Activated effector memory CD4-positive, alpha-beta T cell treated with Interleukin-2 at 50 U/mL for 16 hours (primary cell): ENCODE data around the gene SMAD4.
"Not testable (repeated sequence)": the region's sequence is repeated elsewhere in the genome, so short reads cannot be mapped to it uniquely, and the experiment has no call there.

Source experiments
- DNase-seq: peaks from one replicate; pipeline ENCODE4 v3.0.0-alpha.2; 2020

The SMAD4 gene

DNA sequence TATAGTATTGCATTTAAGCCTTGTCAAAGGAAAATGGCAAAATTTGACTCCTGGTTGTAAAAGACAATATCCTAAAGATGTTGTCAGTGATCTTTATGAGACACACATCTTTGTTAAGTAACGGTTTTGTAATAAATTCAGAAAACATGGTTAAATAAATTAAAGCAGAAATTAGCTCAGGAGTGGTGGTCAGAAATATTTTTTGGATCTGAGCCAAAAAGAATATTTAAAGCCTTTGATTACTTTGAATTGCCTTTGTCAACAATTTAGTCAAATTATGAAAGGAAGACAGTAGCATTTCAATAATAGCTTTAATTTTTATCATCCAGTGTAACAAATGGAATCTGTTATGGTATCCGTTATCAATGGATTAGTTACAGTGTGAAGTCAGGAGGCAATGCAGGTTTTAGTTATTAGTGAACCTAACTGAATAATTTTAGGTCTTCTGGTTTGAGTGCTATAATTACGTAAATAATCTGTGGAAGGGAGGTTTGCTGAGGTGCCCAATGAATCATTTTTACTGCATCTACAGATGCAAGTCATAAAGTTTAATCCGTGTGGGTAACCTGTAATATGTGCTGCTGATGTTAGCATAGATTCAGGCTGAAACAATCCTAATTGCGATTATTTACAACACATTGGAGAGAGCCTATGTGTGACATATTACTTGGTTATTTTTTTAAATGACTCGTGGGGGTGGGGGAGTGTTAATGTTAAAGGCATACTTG, 42.7 kb downstream of the SMAD4 start:
- DNase-seq = no peak

DNA sequence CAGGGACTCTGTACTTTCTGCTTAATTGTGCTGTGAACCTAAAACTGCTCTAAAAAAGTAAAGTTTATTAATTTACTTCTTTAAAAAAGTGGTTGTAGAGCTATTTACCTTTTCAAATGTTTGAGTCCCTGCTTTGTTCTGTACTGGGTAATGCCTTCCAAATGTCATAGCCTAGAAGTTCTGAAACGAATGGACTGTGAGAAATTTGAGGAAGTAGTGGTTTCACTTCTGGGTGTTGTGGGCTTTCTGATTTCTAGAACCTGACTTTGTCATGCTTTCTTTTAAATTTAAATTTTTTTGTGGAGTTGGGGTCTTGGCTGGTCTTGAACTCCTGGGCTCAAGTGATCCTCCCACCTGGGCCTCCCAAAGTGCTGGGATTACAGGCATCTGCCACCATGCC, 44.6 kb downstream of the SMAD4 start:
- no peak for DNase-seq

- DNase-seq = no peak
These were observed 46.5 kb downstream of the SMAD4 start for GRCh38 chr18:51076503-51076902.

DNA sequence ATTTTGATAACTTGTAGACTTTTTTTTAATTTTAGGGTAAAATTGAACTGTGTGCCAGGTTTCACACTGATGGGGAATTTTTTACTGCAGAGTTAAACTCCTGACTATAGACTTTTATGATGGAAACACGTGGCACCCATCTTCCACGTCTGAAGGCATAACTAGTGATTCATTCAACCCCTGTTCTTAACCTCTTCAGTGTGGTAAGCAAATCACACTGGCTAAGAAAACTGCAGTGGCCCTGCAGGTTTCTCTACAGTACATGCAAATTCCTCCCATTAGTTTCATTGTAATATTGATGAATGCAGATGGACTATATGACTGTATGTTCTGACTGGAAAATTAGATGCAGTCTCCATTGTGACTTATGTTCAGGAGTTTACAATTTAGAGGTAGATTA, 47.2 kb downstream of the SMAD4 start:
- DNase-seq = no peak

- no peak for DNase-seq
These were observed 48.0 kb downstream of the SMAD4 start for GRCh38 chr18:51078026-51078425.

DNA sequence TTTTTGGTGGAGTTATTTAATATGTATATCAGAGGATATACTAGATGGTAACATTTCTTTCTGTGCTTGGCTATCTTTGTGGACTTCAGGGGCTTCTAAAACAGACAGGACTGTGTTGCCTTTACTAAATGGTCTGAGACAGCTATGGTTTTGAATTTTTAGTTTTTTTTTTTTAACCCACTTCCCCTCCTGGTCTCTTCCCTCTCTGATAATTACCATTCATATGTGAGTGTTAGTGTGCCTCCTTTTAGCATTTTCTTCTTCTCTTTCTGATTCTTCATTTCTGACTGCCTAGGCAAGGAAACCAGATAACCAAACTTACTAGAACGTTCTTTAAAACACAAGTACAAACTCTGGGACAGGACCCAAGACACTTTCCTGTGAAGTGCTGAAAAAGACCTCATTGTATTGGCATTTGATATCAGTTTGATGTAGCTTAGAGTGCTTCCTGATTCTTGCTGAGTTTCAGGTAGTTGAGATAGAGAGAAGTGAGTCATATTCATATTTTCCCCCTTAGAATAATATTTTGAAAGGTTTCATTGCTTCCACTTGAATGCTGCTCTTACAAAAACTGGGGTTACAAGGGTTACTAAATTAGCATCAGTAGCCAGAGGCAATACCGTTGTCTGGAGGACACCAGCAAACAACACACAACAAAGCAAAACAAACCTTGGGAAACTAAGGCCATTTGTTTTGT, 52.7 kb downstream of the SMAD4 start:
- no peak for DNase-seq

GRCh38 chr18:51083398-51083797, 53.4 kb downstream of the SMAD4 start:
- no peak for DNase-seq

GRCh38 chr18:51088410-51088809, 58.4 kb downstream of the SMAD4 start:
- DNase-seq = no peak

DNA sequence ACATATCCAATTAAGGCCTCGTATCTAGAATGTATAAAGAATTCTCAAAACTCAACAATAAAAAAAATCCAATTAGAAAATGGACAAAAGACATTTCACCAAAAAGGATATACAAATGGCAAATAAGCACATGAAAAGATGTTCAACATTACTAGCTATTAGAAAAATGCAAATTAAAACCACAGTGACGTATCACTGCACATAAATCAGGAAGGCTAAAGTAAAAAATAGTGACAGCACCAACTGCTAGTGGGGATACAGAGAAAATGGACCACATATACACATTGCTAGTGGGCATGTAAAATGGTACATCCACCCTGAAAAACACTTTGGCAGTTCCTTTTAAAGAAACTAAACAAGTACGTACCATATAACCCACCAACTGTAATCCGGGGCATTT, 59.7 kb downstream of the SMAD4 start:
- no peak for DNase-seq

GRCh38 chr18:51091270-51091669, 61.3 kb downstream of the SMAD4 start:
- no peak for DNase-seq

DNA sequence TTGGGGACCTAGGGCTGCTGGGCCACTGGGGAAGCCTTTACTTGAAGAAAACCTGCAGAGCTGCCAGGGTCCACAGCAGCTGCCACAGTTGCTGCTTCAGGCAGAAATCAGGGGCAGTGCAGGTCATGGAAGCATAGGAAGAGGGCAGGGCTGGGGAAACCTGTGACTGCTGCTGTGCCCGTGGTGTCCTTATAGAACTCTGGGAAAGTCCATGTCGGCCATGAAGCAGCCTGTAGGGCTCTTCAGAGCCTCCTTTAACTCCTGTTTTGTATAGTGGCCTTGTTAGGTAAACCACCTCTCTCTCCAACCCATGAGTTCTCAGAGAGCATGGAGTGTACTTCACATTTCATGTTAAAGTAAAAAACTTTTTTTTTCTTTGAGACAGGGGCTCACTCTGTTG, 62.1 kb downstream of the SMAD4 start:
- DNase-seq = no peak

GRCh38 chr18:51092967-51093366, 63.0 kb downstream of the SMAD4 start:
- DNase-seq = not testable (repeated sequence)

- DNase-seq = no peak
These were observed 67.2 kb downstream of the SMAD4 start for GRCh38 chr18:51097021-51097822.

DNA sequence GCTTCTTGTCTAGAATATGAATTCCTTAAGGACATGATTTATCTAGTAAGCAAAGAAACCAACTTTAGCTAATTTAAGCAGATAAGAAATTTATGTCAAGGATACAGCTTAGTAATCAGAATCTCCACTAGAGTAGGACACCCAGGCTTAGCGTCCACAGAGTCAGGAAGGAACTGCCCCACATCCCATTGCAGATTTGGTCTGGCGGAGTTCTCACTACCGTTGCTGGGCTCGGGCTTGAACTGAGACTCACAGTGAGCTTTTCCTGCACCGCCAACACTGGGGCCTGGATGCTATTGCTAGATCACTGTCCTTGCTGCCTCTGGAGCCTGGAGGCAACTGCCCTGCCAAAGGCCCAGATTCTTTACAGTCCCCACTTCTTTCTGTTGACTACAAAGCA, 68.1 kb downstream of the SMAD4 start:
- no peak for DNase-seq

- no peak for DNase-seq
These were observed 68.5 kb downstream of the SMAD4 start for GRCh38 chr18:51098513-51098912.

DNA sequence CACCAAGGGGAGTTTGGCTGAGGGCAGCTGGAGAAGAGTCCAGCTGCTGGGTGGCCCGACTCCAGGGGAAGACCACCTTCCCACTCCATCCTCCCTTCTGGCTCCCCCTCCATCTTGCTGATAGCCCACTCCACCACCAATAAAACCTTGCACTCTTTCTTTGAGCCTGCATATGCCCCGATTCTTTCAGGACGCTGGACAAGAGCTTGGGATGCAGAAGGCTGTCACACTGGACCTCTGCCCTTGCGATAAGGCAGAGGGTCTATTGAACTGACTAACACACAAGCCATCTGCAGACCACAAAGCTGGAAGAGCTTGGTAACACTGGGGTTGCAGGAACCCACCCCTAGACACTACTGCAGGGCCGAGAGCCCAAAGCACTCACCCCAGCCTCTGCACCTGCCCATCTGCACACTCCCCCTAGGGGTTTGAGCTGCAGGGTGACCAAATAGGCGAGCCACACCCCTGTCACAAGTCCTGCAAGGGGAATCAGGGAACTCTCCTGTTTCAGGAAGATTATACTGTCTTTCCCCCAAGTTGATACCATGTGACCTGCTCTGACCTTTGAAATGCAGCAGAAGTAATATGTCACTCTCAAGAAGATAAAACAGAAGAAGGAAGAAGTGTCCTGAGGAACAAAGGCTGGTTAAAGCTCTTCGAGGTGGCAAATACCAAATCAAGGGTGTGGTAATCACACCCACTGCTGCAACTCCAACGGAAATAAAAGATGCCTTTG, 70.5 kb downstream of the SMAD4 start:
- no peak for DNase-seq

DNA sequence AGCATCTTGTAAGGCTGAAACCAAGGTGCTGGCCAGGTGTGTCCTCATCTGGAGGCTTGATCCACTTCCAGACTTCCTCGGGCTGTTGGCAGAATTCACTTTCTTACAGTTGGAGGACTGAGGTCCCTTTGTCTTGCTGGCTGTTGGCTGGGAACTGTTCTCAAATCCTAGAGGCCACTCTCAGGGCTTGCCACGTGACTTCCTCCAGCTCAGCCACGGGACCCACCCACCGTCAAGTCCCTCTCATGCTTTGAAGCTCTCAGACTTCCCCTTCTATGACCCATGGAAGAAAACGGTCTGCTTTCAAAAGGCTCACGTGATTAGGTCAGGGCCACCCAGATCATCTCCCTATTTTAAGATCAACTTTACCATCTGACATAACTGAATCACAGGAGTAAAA, 77.1 kb downstream of the SMAD4 start:
- DNase-seq = no peak

DNA sequence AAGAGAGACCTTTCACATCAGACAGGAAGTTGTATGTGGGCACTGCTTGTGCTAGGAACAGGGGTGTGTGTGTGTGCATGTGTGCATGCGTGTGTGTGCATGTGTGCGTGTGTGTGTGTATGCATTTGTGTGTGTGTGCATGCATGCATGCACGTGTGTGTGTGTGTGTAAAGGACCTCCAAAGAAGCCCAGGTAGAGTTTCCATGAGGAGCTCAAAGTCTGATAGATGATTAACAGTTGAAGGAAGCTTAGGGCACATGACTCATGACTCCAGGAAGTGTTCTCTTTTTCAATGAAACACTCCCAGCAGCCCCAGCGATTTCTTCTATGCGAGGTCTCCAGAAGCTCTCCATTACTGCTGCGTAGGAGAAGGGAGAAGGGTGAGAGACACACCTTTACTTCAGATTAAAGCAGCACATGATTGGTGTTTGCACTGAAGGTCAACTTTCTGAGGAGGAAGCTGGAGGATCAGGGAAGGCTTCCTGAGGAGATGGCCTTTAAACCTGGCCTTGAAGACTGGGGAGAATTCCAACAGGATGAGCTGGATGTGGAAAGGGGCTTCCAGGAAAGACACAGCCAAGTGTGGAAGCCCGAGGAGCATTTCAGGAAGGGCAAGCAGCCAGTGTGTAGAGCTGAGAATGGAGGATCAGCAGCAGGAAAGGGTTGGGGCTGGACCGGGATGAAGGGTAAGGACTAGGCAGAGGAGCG, 77.7 kb downstream of the SMAD4 start:
- DNase-seq = no peak

DNA sequence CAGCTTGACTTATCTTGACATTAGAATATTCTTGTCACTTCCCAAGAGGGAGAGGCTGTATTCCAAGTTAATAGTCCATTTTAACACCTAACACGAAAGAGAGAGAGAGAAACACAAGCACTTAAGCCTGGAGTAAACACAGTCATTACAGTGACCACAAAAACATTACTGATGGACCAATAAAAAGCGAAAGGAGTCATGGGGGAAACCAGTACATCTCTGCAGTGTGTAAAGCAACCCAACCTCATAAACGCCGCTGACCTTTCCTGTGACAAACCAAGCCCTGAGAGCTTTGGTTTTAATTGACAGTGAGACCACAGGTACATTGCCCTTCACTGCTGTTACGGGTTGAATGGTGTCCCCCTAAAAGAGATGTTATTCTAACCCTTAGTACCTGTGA, 78.3 kb downstream of the SMAD4 start:
- DNase-seq = no peak

DNA sequence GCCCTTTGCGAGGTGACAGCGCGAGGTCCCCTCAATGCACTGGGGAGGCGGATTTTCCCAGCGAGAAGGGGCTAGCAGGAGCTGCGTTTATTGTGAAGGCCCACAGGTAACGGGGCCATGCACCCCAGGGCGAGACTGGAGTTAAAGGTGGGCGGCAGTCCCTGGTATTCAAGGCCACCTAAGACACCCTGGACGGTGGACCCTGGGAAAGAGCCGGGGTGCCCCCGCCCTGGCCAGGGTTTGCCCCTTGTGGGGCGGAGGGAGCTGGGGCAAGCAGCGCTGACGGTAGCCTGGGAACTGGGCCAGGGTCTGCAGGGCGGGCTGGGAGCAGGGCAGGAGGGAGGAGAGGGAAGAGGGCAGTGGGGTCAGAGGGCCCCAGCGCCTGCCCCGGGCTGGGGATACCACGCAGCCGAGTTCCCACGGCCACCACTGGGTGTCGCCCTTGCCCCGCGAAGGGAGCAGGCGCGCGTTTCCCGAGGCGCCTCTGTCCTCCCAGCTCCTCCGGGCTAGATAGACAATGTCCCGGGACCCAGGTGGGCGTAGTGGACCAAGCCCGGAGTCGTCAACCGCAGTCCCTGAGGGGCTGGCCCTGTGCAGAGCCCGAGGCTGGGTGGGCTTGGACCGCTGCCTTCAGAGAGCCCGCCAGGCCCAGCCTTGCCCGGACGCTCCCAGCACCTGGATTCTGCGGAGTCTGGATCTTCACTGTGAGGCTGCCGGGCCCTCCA, 80.2 kb downstream of the SMAD4 start:
- DNase-seq = peak; percentile 41

DNA sequence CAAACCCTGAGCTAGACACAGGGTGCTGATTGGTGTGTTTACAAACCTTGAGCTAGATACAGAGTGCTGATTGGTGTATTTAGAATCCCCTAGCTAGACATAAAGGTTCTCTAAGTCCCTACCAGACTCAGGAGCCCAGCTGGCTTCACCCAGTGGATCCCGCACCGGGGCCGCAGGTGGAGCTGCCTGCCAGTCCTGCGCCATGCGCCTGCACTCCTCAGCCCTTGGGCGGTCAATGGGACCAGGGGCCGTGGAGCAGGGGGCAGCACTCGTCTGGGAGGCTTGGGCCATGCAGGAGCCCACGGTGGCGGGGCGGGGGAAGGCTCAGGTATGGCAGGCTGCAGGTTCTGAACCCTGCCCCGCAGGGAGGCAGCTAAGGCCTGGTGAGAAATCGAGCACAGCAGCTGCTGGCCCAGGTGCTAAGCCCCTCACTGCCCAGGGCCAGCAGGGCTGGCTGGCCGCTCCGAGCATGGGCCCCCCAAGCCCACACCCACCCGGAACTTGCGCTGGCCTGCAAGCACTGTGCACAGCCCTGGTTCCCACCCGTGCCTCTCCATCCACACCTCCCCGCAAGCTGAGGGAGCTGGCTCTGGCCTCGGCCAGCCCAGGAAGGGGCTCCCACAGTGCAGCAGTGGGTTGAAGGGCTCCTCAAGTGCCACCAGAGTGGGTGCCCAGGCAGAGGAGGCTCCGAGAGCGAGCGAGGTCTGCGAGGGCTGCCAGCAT, 81.8 kb downstream of the SMAD4 start:
- not testable (repeated sequence) for DNase-seq
